A549 treated with ZK216348 at 1 μM for 4 hours (cell line): ENCODE measurements around the gene AK4. TPM values are rescaled to one million over a fixed set of nuclear protein-coding genes. Genes with fewer than 3 reads are reported as not detected.

Experiments
- total RNA-seq: library from RNA; stranded (reverse); fragments of 200-300 nt; extraction: Qiagen RNA extraction; gene quantifications from 5 replicates; pipeline ENCODE4 v1.2.3, GENCODE V29; 2022; ENCODE audit warnings: low read depth

The AK4 gene
- total RNA-seq: 21.5 to 29.8 TPM (median 27.1 TPM) in 5 replicates

GRCh38 chr1:65148178-65148547 lies at the start of gene AK4:
TSS of gene AK4 (plus strand) at chr1:65148203. CDS start at chr1:65148408, 205 bp downstream.

Other genes with a start within 250 kb of the AK4 start
- 133 to 185 TPM (median 179 TPM) in 5 replicates for gene JAK1, start 181.7 kb upstream of the AK4 start, total RNA-seq
- gene DNAJC6, start 161.3 kb downstream of the AK4 start, total RNA-seq: 3.8 to 8.1 TPM (median 7.7 TPM) in 5 replicates